NT2/D1 (cell line): ENCODE data around the gene ZNF629.

Experiments used
- DNase-seq: peaks from one replicate; pipeline ENCODE4 v3.0.0-alpha.2; 2011; ENCODE audit warnings: low read depth, low spot score
- H3K27me3 ChIP-seq: 2 replicates; pipeline ENCODE4 v1.6.0; 2011; ENCODE audit warnings: mild to moderate bottlenecking; ENCODE audit not compliant: insufficient read length, insufficient read depth
- H3K36me3 ChIP-seq: 2 replicates; pipeline ENCODE4 v1.6.1; 2011; ENCODE audit warnings: mild to moderate bottlenecking, low read length, mixed read lengths; ENCODE audit not compliant: insufficient read depth, insufficient read length
- H3K4me1 ChIP-seq: 2 replicates; pipeline ENCODE4 v1.5.1; 2011; ENCODE audit not compliant: insufficient read depth, insufficient read length
- H3K4me3 ChIP-seq: 2 replicates; pipeline ENCODE4 v1.5.1; 2011; ENCODE audit warnings: low read depth; ENCODE audit not compliant: insufficient read length
- H3K9ac ChIP-seq: 2 replicates; pipeline ENCODE4 v1.6.0; 2011; ENCODE audit warnings: low read depth; ENCODE audit not compliant: insufficient read length
- H3K9me3 ChIP-seq: 2 replicates; pipeline ENCODE4 v1.5.1; 2011; ENCODE audit warnings: mild to moderate bottlenecking, low read length; ENCODE audit not compliant: insufficient read depth
- SUZ12 ChIP-seq: IDR thresholded peaks from 2 replicates; pipeline ENCODE4 v1.6.1; 2011; ENCODE audit not compliant: insufficient read length, insufficient read depth; ENCODE audit errors: extremely low read depth
- YY1 ChIP-seq: IDR thresholded peaks from 2 replicates; pipeline ENCODE4 v1.6.1; 2011; ENCODE audit not compliant: insufficient read length, insufficient read depth
- ZNF274 ChIP-seq: IDR thresholded peaks from 2 replicates; pipeline ENCODE4 v1.6.1; 2011; ENCODE audit warnings: mild to moderate bottlenecking, low read depth, low read length

The ZNF629 gene

DNA sequence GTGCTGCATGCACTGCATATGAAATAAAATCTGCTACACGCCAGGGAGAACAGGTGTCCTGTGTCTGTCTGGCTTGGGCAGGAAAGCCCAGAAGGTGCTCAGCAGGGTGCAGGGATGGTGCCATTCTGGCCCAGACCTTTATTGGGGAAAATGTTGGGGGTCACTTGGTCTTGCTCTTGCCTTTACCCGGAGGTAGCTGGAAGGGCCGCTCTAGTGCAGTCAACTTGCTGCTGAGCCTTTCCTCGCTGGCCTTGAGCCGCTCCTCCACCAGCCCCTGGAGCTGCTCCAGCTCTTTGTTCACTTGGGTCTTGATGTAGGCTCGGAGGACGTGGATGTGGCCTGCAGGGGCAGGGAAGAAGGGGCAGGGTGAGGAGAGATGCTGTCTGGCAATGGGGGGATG, 29.7 kb downstream of the ZNF629 start:
- H3K9ac ChIP-seq, result no peak overlapping the region
- no peak overlapping the region for H3K4me3 ChIP-seq
- no peaks in the 10 kb centered on the region for H3K9me3 ChIP-seq
- no peak for DNase-seq
- peaks cover 79% of the 10 kb centered on the region for H3K36me3 ChIP-seq
- no peak for TF ChIP-seq YY1
- TF ChIP-seq ZNF274, result no peak
- TF ChIP-seq SUZ12, result no peak
- no peaks in the 10 kb centered on the region for H3K27me3 ChIP-seq
- peaks cover 4% of the 10 kb centered on the region for H3K4me1 ChIP-seq

DNA sequence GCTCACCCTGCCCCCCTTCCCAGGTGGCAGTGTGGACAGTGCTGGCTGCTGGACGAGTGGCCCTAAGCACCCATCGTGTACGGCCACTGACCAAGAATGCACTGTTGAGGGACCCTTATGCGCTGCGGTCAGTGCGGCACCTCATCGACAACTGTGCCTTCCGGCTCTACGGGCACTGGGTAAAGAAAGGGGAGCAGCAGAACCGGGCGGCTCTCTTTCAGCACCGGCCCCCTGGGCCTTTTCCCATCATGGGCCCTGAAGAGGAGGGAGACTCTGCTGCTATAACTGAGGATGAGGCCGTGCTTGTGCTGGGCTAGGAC, 30.3 kb downstream of the ZNF629 start:
- no peak for DNase-seq
- peaks cover 83% of the 10 kb centered on the region for H3K36me3 ChIP-seq
- no peaks in the 10 kb centered on the region for H3K27me3 ChIP-seq
- TF ChIP-seq SUZ12, result no peak
- H3K4me1 ChIP-seq, result peaks cover 4% of the 10 kb centered on the region
- no peaks in the 10 kb centered on the region for H3K9me3 ChIP-seq
- H3K4me3 ChIP-seq, result no peak overlapping the region
- no peak overlapping the region for H3K9ac ChIP-seq

DNA sequence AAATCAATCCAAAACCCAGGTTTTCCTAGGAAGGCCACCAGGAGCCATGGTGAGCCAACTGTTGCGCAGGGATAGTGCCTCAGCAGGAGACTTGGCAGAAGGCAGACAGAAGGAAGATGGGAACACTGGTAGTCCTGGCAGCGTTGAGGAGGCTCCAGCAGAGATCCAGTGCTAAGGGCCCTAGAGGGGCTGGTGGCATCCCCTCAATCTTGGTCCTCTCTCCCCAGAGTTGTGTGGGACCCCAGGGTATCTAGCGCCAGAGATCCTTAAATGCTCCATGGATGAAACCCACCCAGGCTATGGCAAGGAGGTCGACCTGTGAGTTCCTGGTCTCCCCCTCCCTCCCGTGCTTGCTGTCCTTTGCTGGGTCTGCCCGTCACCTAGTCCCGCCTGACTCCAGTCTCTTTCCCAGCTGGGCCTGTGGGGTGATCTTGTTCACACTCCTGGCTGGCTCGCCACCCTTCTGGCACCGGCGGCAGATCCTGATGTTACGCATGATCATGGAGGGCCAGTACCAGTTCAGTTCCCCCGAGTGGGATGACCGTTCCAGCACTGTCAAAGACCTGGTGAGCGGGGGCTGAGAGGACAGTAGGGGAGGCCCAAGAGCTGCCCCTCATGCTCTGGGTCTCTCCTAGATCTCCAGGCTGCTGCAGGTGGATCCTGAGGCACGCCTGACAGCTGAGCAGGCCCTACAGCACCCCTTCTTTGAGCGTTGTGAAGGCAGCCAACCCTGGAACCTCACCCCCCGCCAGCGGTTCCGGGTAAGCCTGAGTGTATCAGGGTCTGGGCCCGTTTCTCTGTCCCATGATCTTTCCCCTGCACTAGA, 30.8 kb downstream of the ZNF629 start:
- TF ChIP-seq YY1 (no peak), ZNF274 (no peak), SUZ12 (no peak)
- no peak for DNase-seq

DNA sequence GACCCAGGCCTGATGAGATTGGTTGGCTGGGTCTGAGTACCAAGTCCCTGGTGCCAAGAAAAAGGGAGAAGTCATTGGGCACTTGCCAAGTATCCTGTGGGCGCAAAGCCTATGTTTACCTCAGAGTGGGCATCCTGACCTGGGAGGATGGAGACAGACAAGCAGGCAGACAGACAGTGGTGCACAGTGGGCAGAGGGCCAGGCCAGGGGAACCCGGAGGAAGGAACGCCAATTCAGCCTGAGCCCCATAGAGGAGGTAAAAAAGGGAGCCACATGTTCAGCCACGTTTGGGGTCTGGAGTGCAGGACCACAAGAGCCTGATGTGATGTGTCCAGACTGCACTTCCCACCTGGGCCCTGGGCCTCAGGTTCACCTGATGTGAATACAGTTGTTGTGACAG, 33.4 kb downstream of the ZNF629 start:
- DNase-seq, result no peak
- TF ChIP-seq YY1 (no peak), SUZ12 (no peak), ZNF274 (no peak)
- H3K27me3 ChIP-seq, result no peaks in the 10 kb centered on the region
- H3K4me1 ChIP-seq, result no peaks in the 10 kb centered on the region
- no peak overlapping the region for H3K4me3 ChIP-seq
- H3K36me3 ChIP-seq, result peaks cover 83% of the 10 kb centered on the region
- H3K9ac ChIP-seq, result no peak overlapping the region
- no peaks in the 10 kb centered on the region for H3K9me3 ChIP-seq

More for the DNA sequence above, 30.8 kb downstream of the ZNF629 start:
- Histone ChIP-seq H3K27me3 (no peaks in the 10 kb centered on the region), H3K4me3 (no peak overlapping the region), H3K9me3 (no peaks in the 10 kb centered on the region), H3K9ac (no peak overlapping the region), H3K36me3 (peaks cover 88% of the 10 kb centered on the region), H3K4me1 (peaks cover 4% of the 10 kb centered on the region)

DNA sequence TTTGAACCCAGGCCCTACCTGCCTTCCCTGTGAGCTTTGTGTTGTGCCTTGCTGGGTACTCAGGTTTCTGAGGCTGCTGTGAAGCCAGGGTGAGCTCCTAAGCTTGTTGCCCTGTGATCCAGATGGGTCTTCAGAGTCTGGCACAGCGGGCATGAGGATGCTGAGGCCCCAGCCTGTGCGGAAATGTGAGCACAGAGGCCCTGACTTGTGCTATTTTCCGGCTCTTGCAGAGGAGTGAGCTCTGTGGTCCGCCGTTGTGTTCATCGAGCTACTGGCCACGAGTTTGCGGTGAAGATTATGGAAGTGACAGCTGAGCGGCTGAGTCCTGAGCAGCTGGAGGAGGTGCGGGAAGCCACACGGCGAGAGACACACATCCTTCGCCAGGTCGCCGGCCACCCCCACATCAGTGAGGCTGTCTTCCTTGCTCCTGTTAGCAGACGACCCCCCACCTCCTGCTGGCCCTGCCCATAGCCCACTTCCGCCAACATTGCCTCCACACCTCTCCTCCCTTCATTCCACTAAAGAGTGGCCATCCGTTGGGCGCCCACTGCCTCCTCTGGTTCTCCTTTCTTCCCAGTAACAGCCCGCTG, 36.0 kb downstream of the ZNF629 start:
- peaks cover 3% of the 10 kb centered on the region for H3K4me1 ChIP-seq
- H3K4me3 ChIP-seq, result no peak overlapping the region
- no peak overlapping the region for H3K9ac ChIP-seq
- H3K27me3 ChIP-seq, result no peaks in the 10 kb centered on the region
- H3K9me3 ChIP-seq, result no peaks in the 10 kb centered on the region
- TF ChIP-seq YY1, result no peak
- no peak for TF ChIP-seq ZNF274
- no peak for TF ChIP-seq SUZ12
- DNase-seq, result no peak
- H3K36me3 ChIP-seq, result peaks cover 63% of the 10 kb centered on the region

DNA sequence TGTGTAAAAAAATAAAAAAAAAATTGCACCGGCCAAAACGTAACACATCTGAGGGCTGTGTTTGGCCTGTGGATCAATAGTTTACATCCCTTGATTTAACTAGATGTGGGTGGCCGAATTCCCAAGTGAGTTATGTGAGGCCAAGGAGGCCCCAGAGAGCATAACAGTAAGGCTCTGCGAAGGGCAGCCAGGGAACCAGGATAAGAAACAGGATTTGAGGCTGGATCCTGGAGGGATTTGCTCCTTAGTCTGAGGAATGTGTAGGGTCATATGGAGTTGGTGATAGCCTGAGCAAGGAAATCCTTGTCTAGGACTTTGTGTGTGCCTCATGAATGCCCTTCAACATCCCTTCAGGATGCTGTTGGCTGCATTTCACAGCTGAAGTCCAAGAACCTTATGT, 36.8 kb downstream of the ZNF629 start:
- no peak for DNase-seq
- peaks cover 3% of the 10 kb centered on the region for H3K4me1 ChIP-seq
- H3K27me3 ChIP-seq, result no peaks in the 10 kb centered on the region
- no peak for TF ChIP-seq YY1
- no peak for TF ChIP-seq ZNF274
- TF ChIP-seq SUZ12, result no peak
- H3K36me3 ChIP-seq, result peaks cover 59% of the 10 kb centered on the region
- H3K9me3 ChIP-seq, result no peaks in the 10 kb centered on the region
- H3K9ac ChIP-seq, result no peak overlapping the region
- H3K4me3 ChIP-seq, result no peak overlapping the region

DNA sequence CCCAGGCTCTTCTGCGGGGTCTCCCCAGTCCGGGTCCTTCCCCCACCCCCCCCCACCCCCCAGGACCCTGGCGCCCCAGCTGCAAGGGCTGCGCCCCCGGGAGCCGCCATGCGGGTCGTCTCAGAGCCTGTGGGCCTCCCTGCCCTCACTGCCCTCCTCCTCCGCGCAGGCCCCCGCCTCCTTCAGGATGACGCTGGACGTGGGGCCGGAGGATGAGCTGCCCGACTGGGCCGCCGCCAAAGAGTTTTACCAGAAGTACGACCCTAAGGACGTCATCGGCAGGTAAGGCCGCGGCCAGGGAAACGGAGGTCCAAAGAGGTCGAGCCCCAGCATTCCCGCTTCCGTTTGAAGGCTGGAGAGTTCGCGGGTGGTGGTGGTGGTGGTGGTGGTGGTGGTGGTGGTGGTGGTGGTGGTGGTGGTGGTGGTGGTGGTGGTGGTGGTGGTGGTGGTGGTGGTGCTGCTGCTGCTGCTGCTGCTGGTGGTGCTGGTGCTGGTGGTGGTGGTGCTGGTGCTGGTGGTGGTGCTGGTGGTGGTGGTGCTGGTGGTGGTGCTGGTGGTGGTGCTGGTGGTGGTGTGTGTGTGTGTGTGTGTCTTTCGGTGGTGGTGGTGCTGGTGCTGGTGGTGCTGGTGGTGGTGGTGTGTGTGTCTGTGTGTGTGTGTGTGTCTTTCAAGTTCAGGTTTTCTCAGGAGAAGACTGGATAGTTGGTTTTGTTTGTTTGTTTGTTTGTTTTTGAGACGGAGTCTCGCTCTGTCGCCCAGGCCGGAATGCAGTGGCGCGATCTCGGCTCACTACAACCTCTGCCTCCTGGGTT, 38.2 kb downstream of the ZNF629 start:
- H3K4me1 ChIP-seq, result peaks cover 3% of the 10 kb centered on the region
- peak overlapping the region; percentile 68 for H3K4me3 ChIP-seq
- H3K36me3 ChIP-seq, result peaks cover 59% of the 10 kb centered on the region
- TF ChIP-seq ZNF274, result no peak
- no peak for TF ChIP-seq YY1
- no peaks in the 10 kb centered on the region for H3K9me3 ChIP-seq
- peak overlapping the region; percentile 76 for H3K9ac ChIP-seq
- no peaks in the 10 kb centered on the region for H3K27me3 ChIP-seq
- no peak for DNase-seq
